ENCODE results near the gene ELMO3.

ELMO3 gene

DNA sequence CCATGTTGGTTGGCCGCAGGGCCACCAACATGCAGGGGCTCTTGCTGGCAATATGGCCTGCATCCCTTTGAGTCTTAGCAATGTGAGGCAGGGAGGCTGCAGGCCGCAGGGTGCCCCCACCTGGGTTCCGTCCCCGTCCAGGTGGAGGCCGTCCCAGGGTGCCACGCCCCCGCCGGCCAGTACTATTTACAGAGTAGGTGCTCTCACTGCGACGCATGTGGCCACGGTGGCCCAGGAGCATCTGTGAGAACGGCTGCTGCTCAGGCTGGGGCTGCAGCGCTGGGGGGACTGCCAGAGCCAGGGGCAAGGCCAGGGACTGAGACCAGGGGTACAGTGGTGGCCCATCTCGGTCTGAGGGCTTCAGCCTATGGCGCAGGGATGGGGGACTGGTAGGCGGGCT is 18.8 kb upstream of the ELMO3 start:
- no peak for DNase-seq (ENCODE audit: low read depth in 2 of 2)

- peak; percentile 55 to 57 for DNase-seq (ENCODE audit: low read depth in 2 of 2)
Measured at GRCh38 chr16:67181346-67181745, 17.6 kb upstream of the ELMO3 start.

- DNase-seq (ENCODE audit: low read depth in 2 of 2) = no peak
Measured at GRCh38 chr16:67182288-67182687, 16.6 kb upstream of the ELMO3 start.

- no peak for DNase-seq (ENCODE audit: low read depth in 2 of 2)
Measured at GRCh38 chr16:67183284-67183626, 15.7 kb upstream of the ELMO3 start.

DNA sequence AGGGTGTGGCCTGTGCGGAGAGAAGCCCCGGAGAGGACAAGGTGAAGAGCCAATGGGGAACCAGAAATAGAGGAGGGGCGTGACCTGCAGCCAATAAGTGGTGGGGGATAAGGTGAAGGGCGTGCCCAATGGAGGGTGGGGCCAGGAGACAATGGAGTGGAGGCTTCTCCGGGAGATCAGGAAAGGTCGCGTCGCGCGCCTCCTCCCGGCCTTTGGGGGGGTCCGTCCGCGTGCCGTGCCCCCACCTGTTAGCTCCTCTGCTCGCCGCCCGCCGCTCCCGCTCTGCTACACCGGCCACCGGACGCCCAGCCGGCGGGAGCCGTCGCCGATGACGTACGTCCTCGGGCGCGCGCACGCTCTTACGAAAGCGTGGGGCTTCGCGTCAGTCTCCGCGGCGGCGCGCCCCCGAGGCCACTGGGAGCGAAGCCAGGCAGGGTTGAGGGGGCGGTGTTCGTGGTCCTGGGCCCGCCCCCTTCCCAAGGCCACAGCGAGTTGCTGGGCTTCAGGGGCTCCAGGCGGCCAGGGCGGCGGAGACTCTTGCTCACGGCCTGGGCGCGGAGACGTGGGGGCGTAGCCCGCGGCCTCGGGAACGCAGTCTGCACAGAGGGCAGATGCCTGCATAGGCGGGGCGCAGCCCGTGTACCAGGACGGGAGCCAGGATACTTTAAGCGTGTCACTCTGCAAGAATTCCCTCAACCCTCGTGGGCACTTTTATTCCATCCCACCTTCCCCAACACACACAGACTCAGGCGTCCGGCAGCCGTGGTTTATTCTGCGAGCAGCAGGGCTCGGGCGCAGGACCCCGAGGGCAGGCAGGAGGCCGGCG is 15.1 kb upstream of the ELMO3 start, which contains the start of gene MATCAP1:
Gene MATCAP1 (minus strand): TSS at position 337 of the 826 bp plus-strand sequence. CDS start 3,353 bp downstream, outside the sequence.
- peak; percentile 93 for DNase-seq (ENCODE audit: low read depth in 2 of 2)

- no peak for DNase-seq (ENCODE audit: low read depth in 2 of 2)
Measured at GRCh38 chr16:67184453-67184994, 14.4 kb upstream of the ELMO3 start.

DNA sequence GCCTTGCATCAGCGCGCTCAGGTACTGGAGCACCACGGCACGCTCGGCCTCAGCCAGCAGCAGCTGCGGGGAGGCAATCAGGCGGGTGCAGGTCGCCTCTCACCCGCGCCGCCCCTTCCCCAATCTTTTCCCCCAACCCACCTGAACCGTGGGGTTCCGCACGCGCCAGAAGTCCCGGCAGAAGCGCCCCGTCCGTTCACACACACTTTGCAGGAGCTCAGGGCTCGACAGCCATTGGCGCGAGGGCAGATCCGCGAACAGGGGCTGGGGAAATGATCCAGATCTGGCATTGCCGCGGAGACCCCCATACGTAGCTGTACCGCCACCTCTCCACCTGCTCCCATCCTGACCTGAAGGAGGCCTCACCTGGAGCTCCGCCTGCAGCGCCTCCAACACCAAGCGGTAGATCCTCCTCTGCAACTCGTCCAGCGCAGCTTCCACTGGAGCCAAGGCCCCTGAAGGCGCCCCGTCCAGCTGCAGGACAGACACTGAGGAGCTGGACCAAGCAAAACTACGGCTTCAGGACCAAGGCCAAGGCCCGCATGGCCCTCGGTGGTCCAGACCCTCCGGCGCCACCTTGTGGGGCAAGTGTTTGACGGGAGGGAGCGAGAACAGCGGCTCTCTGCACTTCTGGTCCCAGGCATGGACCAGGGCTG is 13.8 kb upstream of the ELMO3 start:
- peak in 1 of 2 experiments; percentile 56 for DNase-seq (ENCODE audit: low read depth in 2 of 2)

DNA sequence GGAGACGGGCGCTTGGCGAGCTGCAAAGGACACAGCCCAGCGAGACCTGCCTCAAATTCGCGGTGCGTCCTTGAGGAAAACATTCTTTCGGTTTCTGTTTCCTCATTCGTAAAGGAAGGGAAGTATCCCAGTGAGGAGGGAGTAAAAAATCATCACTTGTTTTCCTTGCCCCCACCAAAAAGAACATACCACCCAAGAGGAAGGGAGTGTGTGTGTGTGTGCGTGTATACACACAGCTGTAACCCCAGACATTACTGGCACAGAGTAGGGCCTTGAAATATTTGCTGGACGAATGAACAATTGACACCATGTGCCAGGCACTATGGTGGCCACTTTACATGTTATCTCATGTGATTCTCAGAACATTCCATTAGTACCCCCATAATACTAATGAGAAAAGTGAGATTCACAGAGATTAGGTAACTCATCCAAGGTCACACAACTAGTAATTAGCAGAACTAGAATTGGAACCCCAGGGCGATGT is 13.2 kb upstream of the ELMO3 start:
- DNase-seq (ENCODE audit: low read depth in 2 of 2) = no peak

DNA sequence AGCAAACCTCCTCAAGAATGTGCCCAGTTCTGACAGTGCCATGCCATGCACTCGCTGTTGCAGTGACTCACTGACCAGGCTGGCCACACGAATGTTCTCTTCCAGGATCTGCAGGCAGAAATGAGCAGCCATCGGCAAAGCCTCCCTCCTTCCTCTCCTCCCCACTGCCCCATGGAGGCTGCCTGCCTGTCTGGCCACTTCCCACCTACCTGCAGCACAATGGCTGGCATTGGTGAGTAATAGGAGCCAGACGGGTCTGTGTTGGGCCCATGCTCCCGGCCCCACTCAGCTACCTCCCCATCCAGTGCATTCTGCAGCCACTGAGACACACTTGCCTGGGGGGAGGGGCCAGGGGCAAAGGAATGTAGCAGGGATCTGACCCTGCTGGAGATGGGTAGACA is 12.4 kb upstream of the ELMO3 start:
- no peak for DNase-seq (ENCODE audit: low read depth in 2 of 2)

- DNase-seq (ENCODE audit: low read depth in 2 of 2) = no peak
Measured at GRCh38 chr16:67187175-67187890, 11.6 kb upstream of the ELMO3 start.

DNA sequence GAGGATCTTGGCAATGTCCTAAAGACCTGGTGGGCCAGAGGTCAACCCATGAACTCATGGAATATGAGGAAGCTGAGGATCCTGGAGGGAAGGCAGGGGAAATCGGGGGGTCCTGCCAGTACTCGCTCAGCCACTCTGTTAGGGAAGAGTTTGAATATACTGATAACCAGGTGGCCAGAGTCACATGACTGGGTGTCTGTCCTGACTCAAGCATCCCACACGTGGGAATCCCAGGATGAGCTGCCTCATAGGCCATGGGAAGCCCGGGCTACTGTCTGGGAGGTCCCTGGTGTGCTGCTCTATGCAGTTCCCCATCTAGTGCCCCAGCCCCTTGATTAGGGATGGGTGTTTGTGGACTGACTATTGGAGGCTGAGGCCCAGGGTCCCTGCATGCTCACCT is 10.6 kb upstream of the ELMO3 start:
- DNase-seq (ENCODE audit: low read depth in 2 of 2) = no peak

DNA sequence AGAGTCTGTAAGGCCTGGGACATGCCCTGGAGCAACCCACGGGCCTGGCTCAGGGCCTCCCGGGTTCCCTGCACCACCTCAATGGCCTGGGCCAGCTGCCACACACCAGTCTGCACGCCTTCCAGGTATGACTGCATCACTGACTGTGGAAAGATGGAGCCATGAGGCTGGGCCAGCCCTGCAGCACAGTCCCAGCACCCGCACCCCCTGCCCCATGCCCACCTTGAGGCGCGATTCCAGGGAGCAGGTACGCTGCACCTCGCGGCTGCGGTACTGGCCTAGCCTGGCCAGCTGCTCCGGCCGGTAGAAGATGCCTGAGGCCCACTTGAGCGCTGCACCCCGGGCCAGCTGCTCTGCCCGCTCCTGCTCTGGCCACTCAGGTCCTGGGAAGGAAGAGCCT is 10.1 kb upstream of the ELMO3 start:
- no peak for DNase-seq (ENCODE audit: low read depth in 2 of 2)

DNA sequence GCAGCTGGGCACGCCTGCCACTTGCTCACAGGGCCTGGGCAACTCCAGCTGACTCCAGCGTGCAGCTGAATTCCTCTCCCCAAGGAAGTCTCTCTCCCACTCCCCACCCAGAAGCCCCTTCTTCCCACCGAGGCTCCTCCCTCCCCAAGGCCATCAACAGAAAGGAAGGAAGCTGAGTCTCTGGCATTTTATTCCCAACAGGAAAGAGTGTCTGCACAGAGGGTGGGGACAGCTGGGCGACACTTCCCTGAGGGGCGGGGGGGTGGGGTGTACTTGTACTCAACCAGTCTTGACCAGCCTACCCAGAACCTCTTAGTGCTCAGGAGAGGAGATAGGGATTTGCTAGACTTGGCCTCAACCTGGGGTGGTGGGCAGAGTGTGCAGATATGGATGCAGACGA is 8.9 kb upstream of the ELMO3 start, which contains the start of gene EXOC3L1:
Gene EXOC3L1 (minus strand): TSS at position 96 of the 400 bp plus-strand sequence. CDS start 460 bp downstream, outside the sequence.
- no peak for DNase-seq (ENCODE audit: low read depth in 2 of 2)

- no peak for DNase-seq (ENCODE audit: low read depth in 2 of 2)
Measured at GRCh38 chr16:67190448-67191399, 8.2 kb upstream of the ELMO3 start.

DNA sequence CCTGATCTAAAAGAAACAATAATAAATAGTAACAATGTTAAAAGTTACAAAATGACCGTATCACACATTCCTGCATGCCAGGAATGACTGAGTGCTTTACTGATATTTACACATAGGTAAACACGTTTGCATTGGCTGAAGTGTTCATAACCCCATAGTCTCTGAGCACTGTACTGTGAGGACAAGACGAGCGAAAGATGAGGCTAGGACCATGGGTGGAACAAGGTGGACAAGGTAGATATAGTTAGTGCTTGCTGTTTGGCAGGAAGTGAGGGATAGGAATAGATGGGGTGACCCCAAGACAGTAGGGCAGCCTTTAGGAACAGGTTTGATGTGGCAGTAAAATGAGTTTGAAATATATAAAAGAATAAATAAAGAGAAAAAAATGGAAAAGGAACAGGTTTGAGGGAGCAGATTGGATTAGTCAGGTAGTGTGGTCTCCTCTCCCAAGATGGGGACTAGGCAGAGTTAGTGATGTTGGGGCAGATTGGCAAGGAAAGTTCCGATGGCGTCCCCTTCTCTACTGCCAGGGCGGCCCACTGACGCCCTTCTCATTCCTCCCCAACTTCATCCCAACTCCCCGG is 7.4 kb upstream of the ELMO3 start:
- DNase-seq (ENCODE audit: low read depth in 2 of 2) = no peak

DNA sequence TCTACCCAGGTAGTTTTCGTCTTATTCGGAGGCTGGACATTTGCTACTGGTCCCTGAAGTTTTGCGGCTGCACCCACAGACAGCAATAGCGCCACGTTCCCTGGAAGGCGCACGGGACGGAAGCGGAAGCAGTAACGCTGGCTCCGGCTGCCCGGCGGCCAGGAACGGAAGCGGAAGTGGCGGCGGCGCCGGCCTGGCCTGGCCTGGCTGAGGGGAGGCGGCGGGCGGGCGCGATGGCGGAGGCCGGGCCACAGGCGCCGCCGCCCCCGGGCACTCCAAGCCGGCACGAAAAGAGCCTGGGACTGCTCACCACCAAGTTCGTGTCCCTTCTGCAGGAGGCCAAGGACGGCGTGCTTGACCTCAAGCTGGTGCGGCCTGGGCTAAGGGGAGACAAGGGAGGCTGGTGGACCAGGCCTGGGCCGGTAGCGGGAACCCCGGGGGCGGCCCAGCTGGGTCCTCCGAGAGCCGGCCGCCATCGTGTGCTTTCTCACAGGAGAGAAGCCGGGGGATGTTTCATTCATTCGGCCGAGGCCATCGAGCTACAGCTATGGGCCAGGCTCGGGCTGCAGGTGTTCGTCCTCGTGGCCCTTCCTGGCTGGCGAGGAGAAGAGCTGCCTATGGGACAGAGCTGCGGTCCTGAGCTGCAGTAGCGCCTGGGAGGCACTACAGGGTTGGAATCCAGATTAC is 6.8 kb upstream of the ELMO3 start, which contains the start of gene E2F4:
Gene E2F4 (plus strand): TSS at position 161 of the 687 bp plus-strand sequence. CDS start 73 bp downstream, at position 234.
- DNase-seq (ENCODE audit: low read depth in 2 of 2) = peak; percentile 65 to 73

GRCh38 chr16:67192781-67193361 is 6.1 kb upstream of the ELMO3 start:
- DNase-seq (ENCODE audit: low read depth in 2 of 2) = no peak

DNA sequence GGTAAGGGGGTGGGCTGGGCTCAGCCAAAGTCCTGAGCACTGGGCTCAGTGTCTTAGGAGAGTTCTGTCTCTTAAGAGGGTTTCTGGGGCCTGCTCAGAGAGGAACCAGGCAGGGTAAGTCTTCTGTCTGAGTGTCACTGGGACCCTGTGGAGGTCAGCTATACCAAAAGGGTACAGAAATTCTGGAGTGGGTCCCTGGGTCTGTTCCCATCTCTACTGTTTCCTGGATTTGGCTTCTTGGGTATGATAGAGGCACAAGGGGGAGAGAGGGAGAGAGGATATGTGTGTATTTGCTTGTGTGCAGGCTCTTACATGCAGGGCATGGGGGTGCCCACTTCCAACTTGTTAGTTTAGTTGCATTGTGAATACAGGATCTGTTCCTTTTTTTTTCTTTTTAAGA is 5.4 kb upstream of the ELMO3 start:
- no peak for DNase-seq (ENCODE audit: low read depth in 2 of 2)

- DNase-seq (ENCODE audit: low read depth in 2 of 2) = no peak
Measured at GRCh38 chr16:67194260-67194659, 4.7 kb upstream of the ELMO3 start.

All from fibroblast of skin of left biceps (primary cell).